ENCODE results near the gene KIF26B.

The KIF26B gene

GRCh38 chr1:245245021-245245667 lies 90.4 kb downstream of the KIF26B start:
- no peak for DNase-seq

DNA sequence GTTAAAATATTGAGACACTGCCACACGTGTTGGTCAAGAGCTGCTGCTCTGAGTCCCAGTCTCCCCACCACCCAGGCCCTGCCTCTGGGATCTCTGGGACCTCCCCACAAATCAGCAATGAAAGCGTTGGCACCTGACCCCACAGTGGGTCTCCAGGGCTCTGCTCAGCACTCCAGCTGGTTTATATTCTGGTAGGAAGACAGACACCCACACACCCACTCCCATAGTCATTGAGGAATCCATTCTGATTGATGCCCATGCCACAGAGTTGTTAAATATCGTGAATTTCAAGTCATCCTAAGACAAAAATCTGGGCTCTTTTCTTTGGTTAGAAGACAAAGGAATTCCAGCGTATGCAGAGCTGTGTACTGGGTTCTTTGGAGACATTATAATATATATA lies 91.6 kb downstream of the KIF26B start:
- no peak for DNase-seq

DNA sequence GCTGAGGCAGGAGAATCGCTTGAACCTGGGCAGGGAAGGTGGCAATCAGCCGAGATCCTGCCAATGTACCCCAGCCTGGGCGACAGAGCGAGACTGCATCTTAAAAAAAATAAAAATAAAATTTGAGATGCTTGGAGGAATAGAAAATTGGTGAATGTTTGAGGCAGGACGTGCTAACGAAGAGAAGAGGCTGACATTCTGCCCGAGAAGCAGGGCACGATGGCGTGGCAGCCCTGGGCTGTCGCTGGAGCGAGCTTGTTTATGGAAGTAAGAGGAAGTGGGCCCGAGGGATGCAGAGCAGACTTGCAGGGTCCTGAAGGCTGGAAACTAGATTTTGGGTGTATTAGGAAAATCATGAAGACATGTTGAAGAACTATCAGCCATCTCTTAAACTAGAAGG lies 92.6 kb downstream of the KIF26B start:
- no peak for DNase-seq

DNA sequence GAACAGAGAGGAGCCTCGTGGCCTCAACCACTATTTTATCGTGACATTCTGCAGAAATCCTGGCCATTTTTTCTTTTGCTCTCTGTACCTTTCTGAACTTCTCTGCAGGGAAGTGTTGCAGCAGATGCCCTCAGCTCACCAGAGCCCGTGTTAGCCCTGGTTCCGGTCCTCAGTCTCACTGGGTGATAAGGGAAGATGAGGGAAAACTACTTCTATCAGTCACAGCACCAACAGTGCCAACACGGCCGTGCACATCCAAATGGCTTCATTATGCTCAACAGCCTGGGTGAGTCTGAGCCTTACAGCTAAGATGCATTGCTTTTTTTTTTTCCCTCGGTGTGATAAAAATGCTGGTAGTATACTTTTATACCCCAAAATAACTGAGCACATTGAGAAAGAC lies 93.0 kb downstream of the KIF26B start:
- DNase-seq = no peak

DNA sequence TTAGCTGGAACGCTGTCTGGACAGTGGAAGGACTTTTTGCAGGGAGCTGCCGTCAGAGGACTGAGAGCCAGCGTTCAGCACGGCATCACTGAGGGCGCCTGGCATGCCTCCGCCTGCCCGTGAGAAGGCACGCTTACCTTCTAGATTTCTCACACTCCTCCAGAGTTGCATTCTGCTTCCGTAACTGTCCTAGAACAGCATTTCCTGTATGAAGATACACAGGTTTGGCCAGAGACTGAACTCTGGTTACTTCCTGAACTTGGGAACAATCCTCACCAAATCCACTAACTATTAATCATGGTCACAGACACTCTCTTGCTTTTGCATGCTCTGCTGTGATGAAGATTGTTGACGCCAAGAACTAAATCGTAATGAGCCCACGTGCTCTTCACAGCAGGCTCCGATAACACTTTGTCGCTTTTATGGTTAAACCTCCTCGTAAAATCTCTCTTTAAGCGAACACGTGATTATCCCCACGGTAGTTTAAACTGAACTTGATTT lies 93.5 kb downstream of the KIF26B start:
- no peak for DNase-seq

- DNase-seq = no peak
Measured at GRCh38 chr1:245255783-245256182, 101.0 kb downstream of the KIF26B start.

DNA sequence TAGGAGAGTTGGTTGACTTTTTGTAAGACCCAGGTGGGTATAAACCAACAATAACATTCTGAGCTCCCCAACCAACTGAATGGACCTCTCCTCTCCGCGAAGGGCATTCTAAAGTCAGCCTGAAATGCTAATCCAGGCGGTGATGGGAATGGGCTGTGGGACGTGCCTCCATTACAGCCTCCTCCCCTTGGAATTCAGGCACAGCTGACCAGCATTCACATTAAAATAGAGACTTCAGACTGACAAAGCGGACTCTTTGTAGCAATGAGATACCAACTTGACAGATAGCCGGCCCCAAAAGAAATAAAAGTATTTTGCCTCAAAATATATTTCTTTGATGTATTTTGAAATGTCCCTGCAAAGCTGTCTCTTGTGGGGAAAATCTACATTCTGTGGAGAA lies 101.7 kb downstream of the KIF26B start:
- DNase-seq = no peak

DNA sequence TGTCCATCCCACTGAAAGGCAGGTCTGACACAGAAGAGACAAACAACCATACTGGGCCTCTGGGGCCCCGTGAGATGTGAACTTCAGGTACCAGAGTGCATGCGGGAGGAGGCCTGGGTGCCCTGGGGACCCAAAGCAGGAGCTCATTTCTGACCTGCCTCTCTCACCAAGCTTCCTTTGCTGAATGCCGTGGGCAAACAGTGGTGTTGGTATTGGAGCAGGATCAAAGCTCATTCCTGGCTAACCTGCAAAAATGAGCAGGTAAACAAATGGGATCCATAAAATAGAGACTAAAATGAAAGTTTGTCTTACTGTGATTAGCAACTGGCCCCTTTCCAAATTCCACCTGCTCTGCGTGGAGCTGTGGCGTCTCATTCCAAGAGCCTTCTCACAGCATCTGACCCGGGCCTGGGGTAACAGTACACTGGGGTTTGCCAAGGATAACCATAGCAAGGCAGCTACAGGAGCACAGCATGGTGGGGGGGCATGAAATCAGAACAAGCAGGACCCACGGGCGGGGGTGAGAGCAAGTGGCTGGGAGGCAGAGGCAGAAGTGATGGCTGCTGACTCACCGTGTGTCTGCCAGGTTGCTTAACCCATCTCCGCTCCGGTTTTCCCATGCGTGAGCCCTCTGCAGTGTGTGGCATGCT lies 103.6 kb downstream of the KIF26B start:
- no peak for DNase-seq

DNA sequence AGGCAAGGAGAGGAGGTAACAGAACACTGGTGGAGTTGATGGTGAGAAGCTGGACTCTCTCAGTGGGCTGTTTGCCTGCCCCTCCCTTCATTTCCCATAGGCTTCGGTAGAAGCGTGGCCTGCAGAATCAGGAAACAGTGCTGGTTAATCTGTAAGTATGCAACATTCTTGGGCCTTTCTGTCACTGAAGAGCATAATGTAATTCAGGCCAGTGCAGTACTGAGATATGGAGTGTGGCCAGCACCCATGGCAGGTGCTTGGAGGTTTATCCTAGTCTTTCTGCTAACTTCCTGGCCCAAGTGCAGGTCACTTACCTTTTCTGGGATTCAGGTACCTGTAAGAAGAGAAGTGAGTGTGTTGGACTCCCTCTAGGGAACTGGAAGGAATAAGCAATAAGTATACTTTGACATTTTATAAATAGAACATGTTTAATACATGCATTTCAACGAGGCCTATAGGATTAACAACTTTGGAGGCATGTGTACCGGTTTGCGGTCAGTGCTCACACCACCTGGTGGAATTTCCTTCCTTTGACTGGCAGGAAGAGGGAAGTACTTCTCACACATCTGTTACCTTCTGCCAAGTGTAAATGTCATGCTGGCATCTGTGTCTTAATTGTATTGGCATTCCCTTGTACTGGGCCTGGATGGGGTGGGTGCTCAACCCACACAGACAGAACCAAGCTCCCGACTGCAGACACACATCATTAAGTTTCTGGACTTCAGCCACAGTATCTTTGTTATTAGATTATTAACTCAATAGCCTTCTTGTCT lies 105.5 kb downstream of the KIF26B start:
- no peak for DNase-seq

- no peak for DNase-seq
Measured at GRCh38 chr1:245260883-245261282, 106.1 kb downstream of the KIF26B start.

GRCh38 chr1:245261786-245262185 lies 107.0 kb downstream of the KIF26B start:
- DNase-seq = no peak

DNA sequence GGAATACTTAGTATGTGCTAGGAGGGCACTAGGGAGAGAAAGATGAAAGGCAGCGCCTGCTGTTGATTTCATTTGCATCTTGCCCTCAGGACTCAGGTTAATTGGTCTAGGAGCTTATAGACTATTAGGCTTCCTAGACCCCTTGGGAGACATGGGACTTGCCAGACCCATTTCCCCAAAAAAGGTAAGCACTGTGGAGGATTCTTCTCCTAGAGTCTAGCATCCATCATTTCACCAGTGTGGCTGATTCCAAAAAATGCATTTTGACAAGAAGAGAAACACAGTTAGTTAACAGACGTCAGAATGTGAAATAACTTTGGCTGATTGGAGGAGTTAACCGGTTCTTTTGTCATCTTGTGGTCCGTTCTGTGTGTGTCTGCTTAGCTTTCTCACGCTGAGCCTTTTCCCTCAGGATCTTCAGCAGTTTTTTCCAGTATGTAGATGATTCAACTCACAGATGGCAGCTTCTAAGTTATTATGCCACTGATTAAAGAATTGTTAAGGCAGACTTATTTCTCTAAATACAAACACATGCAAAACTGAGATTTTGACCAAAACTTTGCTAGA lies 108.8 kb downstream of the KIF26B start:
- no peak for DNase-seq

DNA sequence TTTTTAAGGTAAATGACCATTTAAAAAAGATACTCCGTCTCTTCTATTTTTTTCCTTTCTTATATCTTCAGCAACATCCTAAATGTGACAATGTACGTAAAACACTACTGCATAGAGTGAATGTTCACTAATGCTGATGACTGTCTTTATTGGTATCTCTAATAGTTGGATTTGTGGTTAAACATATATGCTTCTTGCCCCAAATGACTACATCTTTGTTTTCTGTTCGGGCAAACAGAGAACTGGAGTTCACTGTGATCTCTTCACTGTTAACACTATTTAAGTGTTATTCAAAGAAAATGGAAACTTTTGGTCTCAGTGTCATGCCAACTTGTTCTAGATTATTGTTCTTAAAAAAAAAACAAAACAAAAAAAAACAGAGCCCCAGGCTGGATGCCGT lies 109.4 kb downstream of the KIF26B start:
- DNase-seq = no peak

GRCh38 chr1:245266105-245266504 lies 111.3 kb downstream of the KIF26B start:
- no peak for DNase-seq

GRCh38 chr1:245270063-245270462 lies 115.3 kb downstream of the KIF26B start:
- no peak for DNase-seq

- no peak for DNase-seq
Measured at GRCh38 chr1:245270972-245271371, 116.2 kb downstream of the KIF26B start.

DNA sequence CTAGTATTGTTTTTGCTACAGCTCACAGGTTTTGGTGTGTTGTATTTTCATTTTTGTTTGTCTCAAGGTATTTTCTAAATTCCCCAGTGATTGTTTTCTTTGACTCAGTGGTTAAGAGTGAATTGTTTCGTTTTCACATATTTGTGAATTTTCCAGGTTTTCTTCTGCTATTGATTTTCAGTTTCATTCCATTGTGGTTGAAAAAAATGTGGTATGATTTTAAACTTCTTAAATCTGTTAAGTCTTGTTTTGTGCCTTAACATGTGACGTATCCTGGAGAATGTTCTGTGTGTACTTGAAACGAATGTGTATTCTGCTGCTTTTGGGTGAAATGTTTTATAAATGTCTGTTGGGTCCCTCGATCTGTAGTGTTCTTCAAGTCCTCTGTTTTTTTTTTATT lies 117.9 kb downstream of the KIF26B start:
- DNase-seq = no peak

DNA sequence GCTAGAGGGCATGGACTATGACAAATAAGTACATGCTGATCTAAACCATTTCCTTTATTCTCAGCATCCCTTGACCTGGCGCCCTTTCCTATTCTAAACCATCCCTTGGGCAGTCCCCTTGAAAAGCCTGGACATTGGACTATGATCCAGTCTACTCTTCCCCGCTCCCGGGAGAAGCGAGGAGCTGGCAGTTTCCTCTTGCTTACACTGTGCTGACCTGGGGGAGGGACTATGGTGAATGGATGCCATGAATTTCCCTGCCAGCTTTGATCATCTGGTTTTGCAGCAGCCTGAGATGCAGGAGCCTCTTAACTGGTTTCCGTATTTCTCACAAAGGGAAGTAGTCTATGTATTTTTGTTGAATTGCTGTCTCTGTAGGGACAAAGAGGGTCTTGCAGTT lies 121.7 kb downstream of the KIF26B start:
- DNase-seq = no peak

DNA sequence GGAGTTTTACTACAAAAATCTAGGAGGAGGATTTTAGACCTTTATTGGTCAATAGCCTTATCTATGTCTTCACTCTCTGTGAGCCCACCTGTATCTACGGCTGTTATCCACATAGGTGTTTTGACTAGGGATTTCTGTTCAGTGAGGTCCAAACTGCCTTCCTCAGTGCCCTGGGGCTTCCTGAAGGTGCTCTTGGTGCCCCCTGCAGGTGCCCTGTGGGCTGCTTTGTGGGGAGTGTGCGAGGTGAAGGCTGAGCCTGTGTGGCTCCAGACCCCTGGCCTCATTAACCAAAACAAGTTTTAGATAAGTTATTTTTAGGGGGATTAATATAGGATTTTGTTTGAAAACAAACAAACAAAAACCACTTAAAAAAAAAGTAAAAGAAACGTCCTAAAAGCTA lies 122.5 kb downstream of the KIF26B start:
- DNase-seq = no peak

DNA sequence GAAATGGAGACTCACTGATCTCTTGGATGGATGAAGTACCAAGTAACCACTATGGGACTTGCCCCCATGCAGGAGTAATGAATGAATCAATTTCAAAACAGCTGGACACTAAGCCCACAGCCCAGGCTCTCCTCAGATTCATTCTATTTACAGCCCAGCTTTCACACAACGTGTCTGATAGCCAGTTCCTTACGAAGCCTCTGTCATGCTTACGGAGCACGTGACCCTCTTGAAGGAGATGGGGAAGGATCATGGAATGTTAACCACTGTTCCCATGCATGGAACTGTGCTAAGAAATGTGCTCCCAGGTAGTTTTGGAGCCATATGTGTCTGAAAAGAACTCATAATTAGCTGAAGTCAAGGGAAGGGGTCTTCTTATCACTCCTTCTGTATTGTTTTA lies 124.1 kb downstream of the KIF26B start:
- DNase-seq = no peak

- DNase-seq = no peak
Measured at GRCh38 chr1:245279346-245279745, 124.6 kb downstream of the KIF26B start.

DNA sequence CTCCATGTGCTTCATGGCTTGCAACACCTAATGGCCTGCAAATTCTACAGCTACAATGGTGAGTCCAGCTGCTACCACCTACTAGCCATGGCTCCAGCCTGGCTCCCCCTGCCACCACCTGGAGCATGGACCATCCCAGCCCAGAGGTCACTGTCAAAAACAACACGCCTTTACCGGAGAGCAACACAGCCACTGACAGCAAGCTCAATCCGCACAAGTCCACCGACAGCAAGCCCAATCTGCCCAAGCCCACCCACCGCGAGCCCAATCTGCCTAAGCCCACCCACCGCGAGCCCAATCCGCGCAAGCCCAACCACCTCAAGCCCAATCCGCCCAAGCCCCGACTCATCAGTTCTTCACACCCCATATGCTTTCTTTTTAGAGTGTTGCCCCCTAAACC lies 128.2 kb downstream of the KIF26B start:
- DNase-seq = no peak

DNA sequence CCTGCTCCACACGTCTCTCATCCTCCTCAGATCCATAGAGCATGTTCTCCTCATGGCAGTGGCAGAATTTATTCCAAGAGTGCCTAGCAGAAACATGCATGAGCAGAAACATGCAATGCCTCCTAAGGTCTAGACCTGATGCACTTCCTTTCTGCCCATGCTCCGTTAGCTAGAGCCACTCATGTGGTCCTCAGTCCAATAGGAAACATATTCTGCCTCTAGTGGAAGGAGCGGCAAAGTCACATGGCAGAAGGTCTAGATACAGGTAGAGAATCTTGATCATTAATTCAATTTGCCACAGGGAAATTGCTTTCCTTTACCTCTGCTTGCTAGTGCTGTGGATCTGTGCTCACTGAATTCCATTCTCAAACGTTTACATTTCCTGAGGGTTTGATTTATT lies 130.4 kb downstream of the KIF26B start:
- DNase-seq = no peak

DNA sequence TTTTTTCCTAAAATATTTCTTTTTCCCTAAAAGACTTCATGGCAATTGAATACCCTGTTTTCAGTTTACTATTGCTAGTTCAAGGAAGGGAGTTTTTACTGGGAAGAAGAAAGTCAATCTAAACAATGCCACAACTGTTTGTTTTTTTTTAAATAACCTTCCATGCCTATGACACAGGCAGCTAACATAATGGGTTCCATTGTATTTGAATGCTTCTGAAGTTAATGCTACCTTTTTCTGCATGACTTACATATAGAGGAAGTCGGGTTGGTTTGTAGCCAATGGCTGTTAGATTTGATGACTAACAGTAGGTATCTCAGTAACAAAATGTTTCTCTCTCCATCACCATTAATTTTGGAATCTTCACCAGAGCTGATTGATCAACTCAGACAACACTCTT lies 134.0 kb downstream of the KIF26B start:
- no peak for DNase-seq
